HepG2 (cell line): ENCODE measurements around the gene COL13A1. TPM values are rescaled to one million over a fixed set of nuclear protein-coding genes. Genes with fewer than 3 reads are reported as not detected.

Experiments
- ATAC-seq: fragments of 200-7000 bp; cut with Tn5 transposase; 3 replicates; pipeline ENCODE4 v1.9.1; 2020; ENCODE audit warnings: mild to moderate bottlenecking, moderate library complexity
- BruUV-seq: library from RNA; stranded (reverse); fragments of 400-500 nt; replicated peaks from 2 replicates; lab custom pipeline; 2021; lab: Mats Ljungman, UMichigan
- CTCF ChIA-PET: fragments of 300-600 bp; formaldehyde crosslinking; extraction: SDS; loops from one replicate; lab custom pipeline; 2021; ENCODE audit warnings: low total read pairs, inconsistent platforms, low intra/inter-chr PET ratio; lab: Yijun Ruan, JAX
- POLR2A ChIA-PET: fragments of 350-600 bp; sonication (Branson Sonifier 250); formaldehyde crosslinking; loops from one replicate; lab custom pipeline; 2020; ENCODE audit warnings: antibody characterized with exemption, inconsistent platforms; lab: Yijun Ruan, JAX
- DNase-seq: peaks from one replicate; pipeline ENCODE4 v3.0.0-alpha.2; 2015; ENCODE audit warnings: low spot score
- FAIRE-seq: peaks from 3 replicates; lab custom pipeline; 2011; peaks lifted over from hg19 to GRCh38; lab: Jason Lieb, UNC
- H2AFZ ChIP-seq: one replicate; pipeline ENCODE4 v1.6.1; 2011; ENCODE audit warnings: low read length, inconsistent platforms
- H3K27ac ChIP-seq: fragments of 300-600 bp; 3 replicates; pipeline ENCODE4 v1.8.0; 2011; ENCODE audit warnings: mixed run types, mild to moderate bottlenecking, mixed read lengths, low read length, inconsistent platforms; ENCODE audit not compliant: insufficient read depth; ENCODE audit errors: extremely low read length
- H3K27me3 ChIP-seq, 2 experiments: fragments of 200-600 bp in 1 of 2; 2 replicates in 1 of 2; 3 replicates in 1 of 2; pipeline versions ENCODE4 v1.6.0 to v1.8.0; 2011; ENCODE audit warnings: low read length in 2 of 2, mild to moderate bottlenecking in 2 of 2, moderate library complexity in 2 of 2, inconsistent platforms in 1 of 2; ENCODE audit not compliant: insufficient read depth in 2 of 2, control insufficient read depth in 1 of 2
- H3K36me3 ChIP-seq, 2 experiments: fragments of 200-600 bp in 1 of 2; replicated peaks in 1 of 2; 2 replicates in 1 of 2; 3 replicates in 1 of 2; pipeline versions ENCODE4 v1.5.1 to v1.8.0; 2011; ENCODE audit warnings: low read length in 2 of 2, inconsistent platforms in 1 of 2; ENCODE audit not compliant: insufficient read depth in 2 of 2, control insufficient read depth in 1 of 2
- H3K4me1 ChIP-seq: 2 replicates; pipeline ENCODE4 v1.5.1; 2012; ENCODE audit warnings: low read length, inconsistent platforms; ENCODE audit not compliant: insufficient read depth
- H3K4me2 ChIP-seq: 2 replicates; pipeline ENCODE4 v1.6.0; 2011; ENCODE audit warnings: low read depth, low read length, inconsistent platforms
- H3K4me3 ChIP-seq, 3 experiments: fragments of 200-600 bp in 1 of 3; sonication (generic), shearing (Covaris generic) in 1 of 3; replicated peaks in 1 of 3; 2 replicates each; pipeline ENCODE4 v1.5.1; 2011 to 2016; ENCODE audit warnings: low read length in 3 of 3, inconsistent platforms in 2 of 3, low read depth in 2 of 3, mild to moderate bottlenecking in 2 of 3, control low read depth in 1 of 3, mixed read lengths in 1 of 3; ENCODE audit not compliant: insufficient read depth in 1 of 3
- H3K79me2 ChIP-seq: one replicate; pipeline ENCODE4 v1.6.1; 2011; ENCODE audit warnings: low read length, inconsistent platforms; ENCODE audit not compliant: insufficient read depth
- H3K9ac ChIP-seq: 2 replicates; pipeline ENCODE4 v1.6.0; 2011; ENCODE audit warnings: mild to moderate bottlenecking, low read depth, low read length, inconsistent platforms; ENCODE audit not compliant: insufficient read depth
- H3K9me3 ChIP-seq: 2 replicates; pipeline ENCODE4 v1.5.1; 2012; ENCODE audit warnings: mild to moderate bottlenecking, low read length
- H4K20me1 ChIP-seq: 2 replicates; pipeline ENCODE4 v1.6.0; 2011; ENCODE audit warnings: inconsistent platforms, mild to moderate bottlenecking, low read length, moderate library complexity; ENCODE audit not compliant: insufficient read depth
- CC2D1A ChIP-seq: sonication (generic); formaldehyde crosslinking; IDR thresholded peaks from 2 replicates; pipeline ENCODE4 v1.8.1; 2023; ENCODE audit warnings: mild to moderate bottlenecking, missing genetic modification reagents
- CEBPB ChIP-seq: IDR thresholded peaks from 2 replicates; pipeline ENCODE4 v1.6.1; 2011; ENCODE audit warnings: low read depth, low read length, improper control_type of control experiment, borderline replicate concordance
- MED1 ChIP-seq: sonication (generic); formaldehyde crosslinking; IDR thresholded peaks from 2 replicates; pipeline ENCODE4 v1.4.0; 2020; ENCODE audit warnings: missing genetic modification reagents
- MTA1 ChIP-seq: sonication (generic); formaldehyde crosslinking; IDR thresholded peaks from 2 replicates; pipeline ENCODE4 v1.4.0; 2020; ENCODE audit warnings: missing genetic modification reagents, mild to moderate bottlenecking, borderline replicate concordance
- NR2F6 ChIP-seq, 2 experiments: IDR thresholded peaks; 2 replicates each; pipeline ENCODE4 v1.6.1; 2016; ENCODE audit warnings: antibody characterized with exemption in 1 of 2, mild to moderate bottlenecking in 1 of 2
- PAXIP1 ChIP-seq: sonication (generic); formaldehyde crosslinking; conservative IDR thresholded peaks from 2 replicates; pipeline ENCODE4 v1.4.0; 2020; ENCODE audit warnings: mild to moderate bottlenecking, missing genetic modification reagents, moderate library complexity
- PHF21A ChIP-seq: sonication (generic); formaldehyde crosslinking; IDR thresholded peaks from 2 replicates; pipeline ENCODE4 v1.5.0; 2020; ENCODE audit warnings: mild to moderate bottlenecking, missing genetic modification reagents
- RARA ChIP-seq: IDR thresholded peaks from 2 replicates; pipeline ENCODE4 v1.6.1; 2016; ENCODE audit warnings: missing genetic modification reagents, missing compliant biosample characterization
- RARG ChIP-seq: sonication (generic); formaldehyde crosslinking; IDR thresholded peaks from 2 replicates; pipeline ENCODE4 v1.4.0; 2020; ENCODE audit warnings: low read depth, mild to moderate bottlenecking, missing genetic modification reagents
- RCOR2 ChIP-seq: IDR thresholded peaks from 2 replicates; pipeline ENCODE4 v1.6.1; 2016; ENCODE audit warnings: missing biosample characterization, missing genetic modification reagents
- REL ChIP-seq: sonication (generic); formaldehyde crosslinking; conservative IDR thresholded peaks from 2 replicates; pipeline ENCODE4 v1.8.0; 2022; ENCODE audit warnings: mild to moderate bottlenecking, missing genetic modification reagents, moderate library complexity
- RXRA ChIP-seq: sonication (generic); formaldehyde crosslinking; IDR thresholded peaks from 2 replicates; pipeline ENCODE4 v1.5.1; 2020; ENCODE audit warnings: missing genetic modification reagents
- TEAD3 ChIP-seq: optimal IDR thresholded peaks from 2 replicates; pipeline ENCODE3; 2016; ENCODE audit warnings: borderline replicate concordance
- THAP7 ChIP-seq: sonication (generic); formaldehyde crosslinking; IDR thresholded peaks from 2 replicates; pipeline ENCODE4 v1.8.1; 2023; ENCODE audit warnings: mild to moderate bottlenecking, missing genetic modification reagents
- ZNF17 ChIP-seq: sonication (generic); formaldehyde crosslinking; IDR thresholded peaks from 2 replicates; pipeline ENCODE4 v1.5.0; 2020; ENCODE audit warnings: mild to moderate bottlenecking, missing genetic modification reagents
- ZNF768 ChIP-seq: sonication (generic); formaldehyde crosslinking; IDR thresholded peaks from 2 replicates; pipeline ENCODE4 v1.4.0; 2020; ENCODE audit warnings: missing genetic modification reagents
- WGBS: methylation state at CpG from one replicate; pipeline ENCODE4 v1.1.6; 2017; ENCODE audit warnings: low lambda C conversion rate; 5-methylcytosine and 5-hydroxymethylcytosine counted together
- in situ Hi-C: cut with HindIII; loops from 2 replicates; pipeline ENCODE4 v1.10.0; 2017; ENCODE audit warnings: low pct_unique_long_range_greater_than_20kb; ENCODE audit not compliant: extremely low pct_ligation_motif_present
- intact Hi-C: fragments of 100-400 bp; cut with micrococcal nuclease; formaldehyde crosslinking; loops from one replicate; pipeline ENCODE4 v1.10.0; 2022; ENCODE audit not compliant: unreplicated experiment
- polyA plus RNA-seq, 8 experiments: library from polyadenylated mRNA; depleted of rRNA in 3 of 8; stranded (reverse) in 7 of 8; unstranded in 1 of 8; fragments of >200 nt; fragmentation: Illumina TruSeq in 4 of 8; extraction: Trizol in 4 of 8; gene quantifications; 2 replicates each; pipeline versions ENCODE4 v1.2.1 to v1.2.3, GENCODE V29; 2011 to 2016; ENCODE audit warnings: low read depth in 4 of 8, missing spikeins in 1 of 8, mixed read lengths in 1 of 8; ENCODE audit not compliant: insufficient read depth in 1 of 8
- total RNA-seq, 5 experiments: library from RNA; depleted of rRNA; stranded (reverse); fragments of >200 nt; fragmentation: Illumina TruSeq; extraction: Trizol; gene quantifications; 2 replicates each; pipeline ENCODE4 v1.2.3, GENCODE V29; 2016; ENCODE audit warnings: low read depth in 1 of 5

The COL13A1 gene
- total and polyA plus RNA-seq, 2 of the 13 experiments (the other 11 are each of a cell fraction or from before 2014, with no cell fraction given) = 0.07 TPM; not detected in 1

- CTCF ChIA-PET = no interaction called here
- no peak for ATAC-seq
- no peak for FAIRE-seq
Measured at GRCh38 chr10:69878951-69879350, 77.2 kb downstream of the COL13A1 start.

GRCh38 chr10:69879634-69880257 is 78.0 kb downstream of the COL13A1 start:
- H3K9me3 ChIP-seq = no peaks in the 10 kb centered on the region
- CTCF ChIA-PET = no interaction called here
- no peak for TF ChIP-seq REL (CRISPR knock-in tag)
- no peak for TF ChIP-seq RCOR2 (CRISPR knock-in tag)
- TF ChIP-seq CEBPB = no peak
- 0 out of 2 replicates have a peak, but pooled peaks have one; percentile 25 for TF ChIP-seq NR2F6 (IDR thresholded peaks at IDR 0.05)
- TF ChIP-seq NR2F6 (CRISPR knock-in tag; IDR thresholded peaks at IDR 0.05) = peak; percentile 72
- peak; percentile 97 for TF ChIP-seq RARA
- 0 out of 2 replicates have a peak, but pooled peaks have one; percentile 23 for TF ChIP-seq MTA1
- peak; percentile 37 for TF ChIP-seq PAXIP1 (CRISPR knock-in tag)
- TF ChIP-seq ZNF17 (CRISPR knock-in tag) = no peak
- TF ChIP-seq PHF21A (CRISPR knock-in tag) = peak; percentile 46; the same call in 1 of the 2 replicates
- TF ChIP-seq RXRA (CRISPR knock-in tag) = peak; percentile 88
- 0 out of 2 replicates have a peak, but pooled peaks have one; percentile 34 for TF ChIP-seq MED1 (CRISPR knock-in tag)
- peak; percentile 46 for TF ChIP-seq TEAD3 (CRISPR knock-in tag)
- TF ChIP-seq CC2D1A (CRISPR knock-in tag) = no peak
- no peak for TF ChIP-seq THAP7

More at GRCh38 chr10:69878951-69879350, 77.2 kb downstream of the COL13A1 start:
- Histone ChIP-seq H3K9ac (no peak overlapping the region), H3K4me2 (no peak overlapping the region), H3K4me1 (peaks cover 20% of the 10 kb centered on the region), H3K4me3 (no peak overlapping the region), H2AFZ (no peak overlapping the region), H3K27me3 (peaks cover 12 to 74% of the 10 kb centered on the region in 2 experiments), H3K9me3 (no peaks in the 10 kb centered on the region), H4K20me1 (no peaks in the 10 kb centered on the region), H3K79me2 (no peaks in the 10 kb centered on the region), H3K27ac (no peak overlapping the region), H3K36me3 (no peaks in the 10 kb centered on the region)
- POLR2A ChIA-PET = no interaction called here
- intact Hi-C loops = no loop called here
- TF ChIP-seq RARG (CRISPR knock-in tag) (no peak), ZNF768 (CRISPR knock-in tag) (peak; percentile 41; the same call in 1 of the 2 replicates)
- DNase-seq = no peak
- in situ Hi-C loops = no loop called here
- WGBS = 50% methylated on average over 2 of the region's 3 CpGs
- BruUV-seq = no TSS peak

More at GRCh38 chr10:69879634-69880257, 78.0 kb downstream of the COL13A1 start:
- DNase-seq = peak; percentile 55
- POLR2A ChIA-PET = no interaction called here
- in situ Hi-C loops (no loop called here), intact Hi-C loops (no loop called here)
- ATAC-seq = peak; percentile 67
- Histone ChIP-seq H3K4me3 (no peak overlapping the region), H3K9ac (no peak overlapping the region), H3K27me3 (peaks cover 12 to 71% of the 10 kb centered on the region in 2 experiments), H4K20me1 (no peaks in the 10 kb centered on the region), H3K36me3 (no peaks in the 10 kb centered on the region), H3K4me2 (no peak overlapping the region; the same call in 1 of the 2 replicates), H3K4me1 (peaks cover 20% of the 10 kb centered on the region), H2AFZ (no peak overlapping the region), H3K79me2 (no peaks in the 10 kb centered on the region), H3K27ac (no peak overlapping the region)
- no TSS peak for BruUV-seq
- FAIRE-seq = peak; percentile 75
- 19% methylated on average over 13 of the region's 13 CpGs for WGBS
